Uterus (tissue), 4 donors: ENCODE results near the gene EPPIN. TPM values are rescaled to one million over a fixed set of nuclear protein-coding genes. Genes with fewer than 3 reads are reported as not detected.

ENCODE experiments used
- DNase-seq, 2 donors: peaks; one replicate each; pipeline ENCODE4 v3.0.0-alpha.2; 2019 to 2020
- H3K27ac ChIP-seq, 2 donors: fragments of 200-600 bp; sonication (generic); 1 replicate in 1 of 2; 2 replicates in 1 of 2; pipeline ENCODE4 v1.5.1; 2016 to 2018
- H3K27me3 ChIP-seq, 2 donors: fragments of 200-600 bp; sonication (generic); one replicate each; pipeline ENCODE4 v1.5.1; 2018 to 2019; ENCODE audit warnings: control low read depth in 1 of 2
- H3K36me3 ChIP-seq, 2 donors: fragments of 200-600 bp; sonication (generic); one replicate each; pipeline ENCODE4 v1.5.1; 2019; ENCODE audit warnings: control low read depth in 1 of 2
- H3K4me1 ChIP-seq, 2 donors: fragments of 200-600 bp; sonication (generic); one replicate each; pipeline ENCODE4 v1.5.1; 2018 to 2019; ENCODE audit warnings: control low read depth in 1 of 2
- H3K4me3 ChIP-seq, 2 donors: fragments of 200-600 bp; sonication (generic); 1 replicate in 1 of 2; 2 replicates in 1 of 2; pipeline ENCODE4 v1.5.1; 2018 to 2019; ENCODE audit warnings: mild to moderate bottlenecking in 1 of 2
- H3K9me3 ChIP-seq, 2 donors: fragments of 200-600 bp; sonication (generic); one replicate each; pipeline ENCODE4 v1.5.1; 2019; ENCODE audit warnings: control low read depth in 1 of 2
- CTCF ChIP-seq, 4 experiments: fragments of 200-600 bp in 2 of 4; fragments of 450-650 bp in 2 of 4; sonication (generic) in 2 of 4; IDR thresholded peaks; one replicate each; pipeline ENCODE4 v1.5.1; 2016 to 2019; ENCODE audit warnings: antibody characterized with exemption in 4 of 4, mild to moderate bottlenecking in 2 of 4, moderate library complexity in 1 of 4
- POLR2A ChIP-seq, 2 donors: fragments of 450-650 bp; IDR thresholded peaks; one replicate each; pipeline ENCODE4 v1.6.1; 2016; ENCODE audit warnings: antibody characterized with exemption in 2 of 2, mild to moderate bottlenecking in 1 of 2, moderate library complexity in 1 of 2
- intact Hi-C: fragments of 100-400 bp; cut with DNase I; formaldehyde crosslinking; loops from one replicate; pipeline ENCODE4 v1.15.1; 2023; ENCODE audit warnings: low total_unique reads
- total RNA-seq, 4 donors: library from RNA; depleted of rRNA in 3 of 4; stranded (reverse); fragments of >200 nt in 3 of 4; gene quantifications; one replicate each; pipeline versions ENCODE4 v1.1.0 to v1.2.4, GENCODE V29; 2014 to 2023
- donor health status: DM: yes; HTN: yes; CAD: no.

EPPIN gene
- total RNA-seq, 4 donors from 2014 or later: 0.97 TPM; not detected in 3

- H3K9me3 ChIP-seq: no peaks in the 10 kb centered on the region
- no peak within 1 kb of the TSS for H3K4me3 ChIP-seq
- no peak for DNase-seq
- no peaks in the 10 kb centered on the region for H3K4me1 ChIP-seq
- no peaks in the 10 kb centered on the region for H3K27me3 ChIP-seq
- intact Hi-C loops: no loop called here
- no peak for TF ChIP-seq POLR2A (IDR thresholded peaks at IDR 0.05)
- no peak for TF ChIP-seq CTCF (IDR thresholded peaks at IDR 0.05)
- no peaks in the 10 kb centered on the region for H3K36me3 ChIP-seq
- H3K27ac ChIP-seq: no peak within 1 kb of the TSS
Measured at GRCh38 chr20:45515147-45515913, 31.9 kb downstream of the EPPIN start, which contains the start of gene SPINT3. TSS of gene SPINT3 (minus strand) at chr20:45515622. CDS start at chr20:45515608, 14 bp downstream.

GRCh38 chr20:45510242-45510862 lies 36.8 kb downstream of the EPPIN start:
- Histone ChIP-seq H3K4me1 (no peaks in the 10 kb centered on the region), H3K27ac (no peak overlapping the region), H3K27me3 (no peaks in the 10 kb centered on the region), H3K9me3 (no peaks in the 10 kb centered on the region), H3K36me3 (no peaks in the 10 kb centered on the region), H3K4me3 (no peak overlapping the region)
- TF ChIP-seq POLR2A (IDR thresholded peaks at IDR 0.05) (no peak), CTCF (IDR thresholded peaks at IDR 0.05) (no peak)
- intact Hi-C loops: no loop called here
- no peak for DNase-seq

- Histone ChIP-seq H3K9me3 (no peaks in the 10 kb centered on the region), H3K27ac (no peak overlapping the region), H3K36me3 (no peaks in the 10 kb centered on the region), H3K27me3 (no peaks in the 10 kb centered on the region), H3K4me3 (no peak overlapping the region), H3K4me1 (no peaks in the 10 kb centered on the region)
- no peak for TF ChIP-seq POLR2A (IDR thresholded peaks at IDR 0.05)
- no peak for TF ChIP-seq CTCF (IDR thresholded peaks at IDR 0.05)
- intact Hi-C loops: no loop called here
- DNase-seq: no peak
Measured at GRCh38 chr20:45509091-45509490, 38.1 kb downstream of the EPPIN start.

GRCh38 chr20:45508068-45508886 lies 38.9 kb downstream of the EPPIN start:
- Histone ChIP-seq H3K27ac (no peak overlapping the region), H3K4me1 (no peaks in the 10 kb centered on the region), H3K9me3 (no peaks in the 10 kb centered on the region), H3K27me3 (no peaks in the 10 kb centered on the region), H3K4me3 (no peak overlapping the region), H3K36me3 (no peaks in the 10 kb centered on the region)
- TF ChIP-seq POLR2A (IDR thresholded peaks at IDR 0.05) (no peak), CTCF (IDR thresholded peaks at IDR 0.05) (no peak)
- no peak for DNase-seq
- intact Hi-C loops: no loop called here
